DND-41 (cell line): Measurements from ENCODE around the gene PCID2.

ENCODE experiments used
- ATAC-seq: fragments of 200-7000 bp; cut with Tn5 transposase; 3 replicates; pipeline ENCODE4 v1.9.1; 2021; ENCODE audit warnings: low read depth; ENCODE audit not compliant: insufficient read depth
- DNase-seq: peaks from one replicate; pipeline ENCODE4 v3.0.0-alpha.2; 2020
- H2AFZ ChIP-seq: 2 replicates; pipeline ENCODE4 v1.6.0; 2012; ENCODE audit warnings: low read depth, low read length
- H3K27ac ChIP-seq: 2 replicates; pipeline ENCODE4 v1.5.1; 2012; ENCODE audit warnings: low read length, inconsistent platforms
- H3K27me3 ChIP-seq: fragments of 200-600 bp; sonication (generic); 2 replicates; pipeline ENCODE4 v1.6.0; 2012; ENCODE audit warnings: low read length, mild to moderate bottlenecking, inconsistent platforms; ENCODE audit not compliant: insufficient read depth, poor library complexity
- H3K36me3 ChIP-seq: 2 replicates; pipeline ENCODE4 v1.5.1; 2012; ENCODE audit warnings: low read length, inconsistent platforms; ENCODE audit not compliant: insufficient read depth
- H3K4me1 ChIP-seq: 2 replicates; pipeline ENCODE4 v1.5.1; 2012; ENCODE audit warnings: mild to moderate bottlenecking, low read length; ENCODE audit not compliant: insufficient read depth
- H3K4me2 ChIP-seq: 2 replicates; pipeline ENCODE4 v1.6.0; 2012; ENCODE audit warnings: mild to moderate bottlenecking, moderate library complexity, low read length, inconsistent platforms; ENCODE audit not compliant: insufficient read depth
- H3K4me3 ChIP-seq, 2 experiments: fragments of 200-600 bp in 1 of 2; shearing (Covaris generic) in 1 of 2; 2 replicates each; pipeline ENCODE4 v1.5.1; 2012 to 2016; ENCODE audit warnings: inconsistent platforms in 2 of 2, low read length in 2 of 2, mild to moderate bottlenecking in 2 of 2, low read depth in 1 of 2, moderate library complexity in 1 of 2
- H3K79me2 ChIP-seq: 2 replicates; pipeline ENCODE4 v1.6.0; 2012; ENCODE audit warnings: low read length, inconsistent platforms; ENCODE audit not compliant: insufficient read depth
- H3K9ac ChIP-seq: 2 replicates; pipeline ENCODE4 v1.6.0; 2012; ENCODE audit warnings: low read depth, mild to moderate bottlenecking, inconsistent platforms, low read length, moderate library complexity
- H3K9me3 ChIP-seq: 2 replicates; pipeline ENCODE4 v1.5.1; 2012; ENCODE audit warnings: low read length, moderate library complexity, mild to moderate bottlenecking, inconsistent platforms; ENCODE audit not compliant: insufficient read depth, severe bottlenecking
- H4K20me1 ChIP-seq: 2 replicates; pipeline ENCODE4 v1.6.0; 2012; ENCODE audit warnings: low read length; ENCODE audit not compliant: insufficient read depth
- CTCF ChIP-seq: IDR thresholded peaks from 2 replicates; pipeline ENCODE4 v1.5.1; 2012; ENCODE audit warnings: borderline replicate concordance, low read length, moderate library complexity, mild to moderate bottlenecking; ENCODE audit not compliant: poor library complexity, severe bottlenecking; ENCODE audit errors: extremely low read depth
- EZH2 ChIP-seq: IDR thresholded peaks from 3 replicates; pipeline ENCODE4 v1.6.1; 2012; ENCODE audit warnings: borderline replicate concordance, low read depth, mild to moderate bottlenecking, moderate library complexity, low read length, inconsistent platforms; ENCODE audit not compliant: severe bottlenecking

The PCID2 gene

GRCh38 chr13:113239357-113239756 is 30.9 kb upstream of the PCID2 start:
- Histone ChIP-seq H3K9me3 (no peaks in the 10 kb centered on the region), H4K20me1 (peaks cover 7% of the 10 kb centered on the region), H3K4me3 (no peak overlapping the region), H3K27me3 (no peaks in the 10 kb centered on the region), H3K36me3 (peaks cover 79% of the 10 kb centered on the region), H2AFZ (no peak overlapping the region), H3K4me1 (no peaks in the 10 kb centered on the region), H3K4me2 (no peak overlapping the region), H3K9ac (no peak overlapping the region), H3K27ac (no peak overlapping the region), H3K79me2 (no peaks in the 10 kb centered on the region)
- TF ChIP-seq CTCF (no peak), EZH2 (no peak)
- no peak for ATAC-seq
- DNase-seq: no peak

DNA sequence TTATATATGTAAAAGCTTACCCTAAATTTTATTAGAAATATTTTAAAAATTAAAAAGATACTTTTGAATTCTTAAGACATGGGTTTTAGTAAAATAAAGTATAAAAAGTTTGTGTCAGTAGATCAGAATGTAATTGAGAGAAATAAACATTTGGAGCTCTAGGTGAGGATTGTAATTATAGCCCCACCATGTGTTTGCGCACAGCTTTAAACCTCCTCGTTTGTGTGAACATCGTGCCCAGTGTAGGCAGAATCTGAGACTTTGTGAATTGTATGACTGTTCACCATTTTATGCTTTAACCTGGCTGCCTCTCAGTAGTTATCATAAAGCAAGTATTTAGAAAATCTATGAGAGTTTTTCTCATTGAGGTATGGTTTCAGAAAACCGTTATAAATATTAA is 30.1 kb upstream of the PCID2 start:
- Histone ChIP-seq H3K79me2 (no peaks in the 10 kb centered on the region), H3K9ac (no peak overlapping the region), H3K9me3 (no peaks in the 10 kb centered on the region), H3K4me3 (no peak overlapping the region), H2AFZ (no peak overlapping the region), H3K27ac (no peak overlapping the region), H3K4me2 (no peak overlapping the region), H3K4me1 (no peaks in the 10 kb centered on the region), H3K27me3 (no peaks in the 10 kb centered on the region), H3K36me3 (peaks cover 75% of the 10 kb centered on the region), H4K20me1 (peaks cover 8% of the 10 kb centered on the region)
- DNase-seq (no peak), ATAC-seq (no peak)
- no peak for TF ChIP-seq EZH2

DNA sequence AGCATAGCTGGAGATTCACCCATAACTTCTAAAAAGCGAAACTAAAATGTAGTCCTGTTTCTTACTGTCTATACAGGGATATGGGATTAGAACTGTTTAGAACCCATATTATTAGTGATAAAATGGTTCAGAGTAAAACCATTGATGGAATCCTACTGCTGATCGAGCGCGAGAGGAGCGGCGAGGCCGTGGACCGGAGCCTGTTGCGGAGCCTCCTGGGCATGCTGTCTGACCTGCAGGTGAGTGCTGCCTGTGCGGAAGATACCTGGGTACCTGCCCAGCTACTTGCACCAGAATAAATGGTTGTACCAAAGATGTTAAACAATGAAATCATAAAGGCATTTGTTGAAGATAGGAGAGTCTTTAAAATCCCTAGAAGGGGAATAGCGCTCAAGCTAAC is 24.6 kb upstream of the PCID2 start:
- no peak overlapping the region for H3K9ac ChIP-seq
- no peak for TF ChIP-seq EZH2
- no peak for TF ChIP-seq CTCF
- H3K27ac ChIP-seq: no peak overlapping the region
- ATAC-seq (no peak), DNase-seq (no peak)
- H3K36me3 ChIP-seq: peaks cover 82% of the 10 kb centered on the region
- H3K4me1 ChIP-seq: no peaks in the 10 kb centered on the region
- peaks cover 15% of the 10 kb centered on the region for H4K20me1 ChIP-seq
- 0 out of 2 replicates have a peak, but pooled peaks cover under 1% of the 10 kb centered on the region for H3K79me2 ChIP-seq
- H3K9me3 ChIP-seq: no peaks in the 10 kb centered on the region
- no peaks in the 10 kb centered on the region for H3K27me3 ChIP-seq
- no peak overlapping the region for H2AFZ ChIP-seq
- no peak overlapping the region for H3K4me3 ChIP-seq
- H3K4me2 ChIP-seq: no peak overlapping the region

DNA sequence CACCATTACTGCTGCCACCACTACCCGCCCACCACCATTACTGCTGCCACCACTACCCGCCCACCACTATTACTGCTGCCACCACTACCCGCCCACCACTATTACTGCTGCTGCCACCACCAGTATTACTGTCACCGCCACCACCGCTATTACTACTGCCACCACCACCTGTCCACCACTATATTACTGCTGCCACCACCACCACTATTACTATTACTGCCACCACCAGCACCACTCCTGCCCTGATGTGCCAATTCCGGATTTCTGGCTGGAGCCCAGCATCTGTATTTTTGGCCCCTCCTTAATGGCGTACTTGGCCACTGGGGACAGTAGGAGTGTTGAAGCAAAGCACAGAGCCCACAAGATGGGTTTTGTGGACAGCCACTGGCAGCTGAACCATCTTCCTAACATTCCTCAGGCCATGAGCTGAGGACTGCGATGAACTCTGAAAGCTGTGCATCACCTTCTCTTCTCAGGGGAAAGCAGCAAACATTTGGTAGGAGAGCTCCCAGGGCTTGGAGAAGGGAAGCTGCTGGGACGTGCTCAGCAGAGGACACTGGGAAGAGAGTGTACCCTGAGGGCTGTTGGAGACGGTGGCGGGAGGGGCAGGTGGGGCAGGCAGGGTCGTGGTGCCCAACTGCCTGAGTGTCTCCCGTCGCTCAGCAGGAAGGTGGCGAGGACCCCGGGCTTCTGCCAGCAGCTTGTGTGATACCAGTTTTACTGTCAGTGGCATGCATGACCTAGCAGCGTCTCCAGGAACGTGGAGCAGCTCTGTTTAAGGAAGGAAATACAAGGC is 23.9 kb upstream of the PCID2 start:
- Histone ChIP-seq H4K20me1 (peaks cover 15% of the 10 kb centered on the region), H3K4me1 (no peaks in the 10 kb centered on the region), H3K4me2 (no peak overlapping the region), H3K4me3 (no peak overlapping the region), H3K79me2 (0 out of 2 replicates have a peak, but pooled peaks cover 3% of the 10 kb centered on the region), H3K36me3 (peaks cover 81% of the 10 kb centered on the region), H3K9me3 (no peaks in the 10 kb centered on the region), H2AFZ (no peak overlapping the region), H3K9ac (no peak overlapping the region), H3K27me3 (no peaks in the 10 kb centered on the region), H3K27ac (no peak overlapping the region)
- TF ChIP-seq EZH2 (no peak), CTCF (no peak)
- DNase-seq (no peak), ATAC-seq (peak; percentile 12; the same call in 1 of the 3 replicates)
